Activated T-helper 2 cell treated with anti-CD3 and anti-CD28 coated beads, Interferon-gamma antibody, Interleukin-2, Interleukin-4, amounts not matched to agents 10 μg/mL and 5 μg/mL and 100 μg/mL, durations not matched to agents 14 hours and 24 hours and 36 hours (primary cell): Measurements from ENCODE around the gene ZBTB12. TPM values are rescaled to one million over a fixed set of nuclear protein-coding genes. Genes with fewer than 3 reads are reported as not detected.

ENCODE experiments used
- DNase-seq: peaks from one replicate; pipeline ENCODE4 v3.0.0; 2021; ENCODE audit warnings: low spot score
- H3K27ac Mint-ChIP-seq: one replicate; pipeline ENCODE4 v1.8.0; 2021; ENCODE audit warnings: mixed read lengths
- H3K27me3 Mint-ChIP-seq: one replicate; pipeline ENCODE4 v1.8.0; 2021; ENCODE audit warnings: low read depth, mixed read lengths
- H3K36me3 Mint-ChIP-seq: one replicate; pipeline ENCODE4 v1.8.0; 2021; ENCODE audit warnings: low read depth, mixed read lengths
- H3K4me1 Mint-ChIP-seq: one replicate; pipeline ENCODE4 v1.8.0; 2021; ENCODE audit warnings: low read depth, mixed read lengths
- H3K4me3 Mint-ChIP-seq: one replicate; pipeline ENCODE4 v1.8.0; 2021; ENCODE audit warnings: low read depth, mild to moderate bottlenecking, moderate library complexity, mixed read lengths
- H3K9me3 Mint-ChIP-seq: one replicate; pipeline ENCODE4 v1.8.0; 2021; ENCODE audit warnings: mixed read lengths
- intact Hi-C: fragments of 100-400 bp; cut with micrococcal nuclease; formaldehyde crosslinking; loops from one replicate; pipeline ENCODE4 v1.15.1; 2023
- total RNA-seq: library from RNA; stranded (reverse); gene quantifications from 2 replicates; pipeline ENCODE4 v1.2.3, GENCODE V29; 2022

ZBTB12 gene
- total RNA-seq, 1 donor from 2014 or later = 4.9 TPM

DNA sequence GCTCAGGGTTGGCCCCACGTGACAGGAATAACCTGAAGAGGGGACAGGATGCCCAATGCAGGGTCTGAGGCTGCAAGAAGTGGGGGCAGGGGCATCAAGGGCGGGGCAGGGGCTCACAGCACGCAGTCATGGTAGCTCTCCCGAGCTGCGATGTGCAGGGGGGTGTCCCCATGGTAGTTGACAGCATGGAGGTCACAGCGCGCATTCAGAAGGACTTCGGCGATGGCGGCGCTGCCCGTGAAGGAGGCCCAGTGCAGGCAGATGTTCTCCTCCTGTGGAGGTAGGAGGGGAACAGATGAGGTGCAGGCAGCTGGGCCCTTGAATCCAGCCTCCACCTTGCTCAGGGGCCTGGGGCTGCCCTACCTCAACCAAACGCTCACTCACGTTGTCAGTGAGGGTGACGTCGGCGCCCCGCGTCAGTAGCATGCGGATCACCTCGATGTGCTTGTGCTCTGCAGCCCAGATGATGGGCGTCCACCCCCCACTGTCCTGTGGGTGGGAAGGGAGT is 17.3 kb downstream of the ZBTB12 start:
- H3K27me3 Mint-ChIP-seq = no peaks in the 10 kb centered on the region
- H3K36me3 Mint-ChIP-seq = peaks cover 66% of the 10 kb centered on the region
- H3K4me1 Mint-ChIP-seq = no peaks in the 10 kb centered on the region
- H3K4me3 Mint-ChIP-seq = no peak overlapping the region
- intact Hi-C loops = no loop called here
- H3K27ac Mint-ChIP-seq = no peak overlapping the region
- H3K9me3 Mint-ChIP-seq = no peaks in the 10 kb centered on the region
- DNase-seq = no peak

DNA sequence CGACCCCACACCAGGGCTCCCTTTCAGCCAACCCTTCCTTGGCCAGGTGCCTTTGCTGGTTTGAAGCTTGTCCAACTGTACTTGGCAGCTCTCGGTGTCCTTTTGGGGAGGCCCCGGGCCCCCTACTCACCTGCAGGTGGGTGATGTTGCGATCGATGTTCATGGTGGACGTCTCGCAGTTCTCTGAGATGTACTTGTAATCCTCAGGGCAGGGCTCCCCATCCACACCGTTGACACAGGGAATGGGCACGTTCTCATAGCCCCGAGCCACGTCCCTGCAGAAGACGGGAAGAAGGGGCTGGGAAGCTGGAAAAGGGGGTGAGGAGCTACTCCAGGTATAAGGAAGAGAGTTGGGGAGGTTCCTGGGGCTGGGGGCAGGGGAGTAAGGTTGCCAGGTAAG is 18.2 kb downstream of the ZBTB12 start:
- Mint-ChIP-seq H3K36me3 (peaks cover 60% of the 10 kb centered on the region), H3K4me1 (no peaks in the 10 kb centered on the region)
- DNase-seq = no peak

DNA sequence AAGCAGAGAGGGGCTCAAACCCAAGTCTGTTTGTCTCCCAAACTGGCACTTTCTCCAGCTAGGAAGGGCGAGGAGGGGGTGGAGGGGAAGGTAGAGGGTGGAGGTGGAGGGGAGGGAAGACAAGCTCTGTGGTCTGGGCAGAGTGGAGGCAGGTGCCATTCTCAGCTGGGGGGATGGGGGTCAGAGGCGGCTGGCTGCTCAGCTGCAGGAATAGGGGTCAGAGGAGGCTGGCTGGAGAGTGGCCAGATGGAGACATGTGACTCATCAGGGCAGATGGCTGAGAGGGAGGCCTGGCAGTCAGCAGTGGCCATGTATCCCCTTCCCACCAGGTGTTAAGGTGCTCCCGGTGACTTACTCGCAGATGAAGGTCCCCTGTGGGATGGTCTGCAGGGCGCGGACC is 19.5 kb downstream of the ZBTB12 start:
- H3K27ac Mint-ChIP-seq = no peak overlapping the region
- H3K27me3 Mint-ChIP-seq = no peaks in the 10 kb centered on the region
- peaks cover 56% of the 10 kb centered on the region for H3K36me3 Mint-ChIP-seq
- no peaks in the 10 kb centered on the region for H3K4me1 Mint-ChIP-seq
- no peak for DNase-seq
- H3K9me3 Mint-ChIP-seq = no peaks in the 10 kb centered on the region
- intact Hi-C loops = no loop called here
- no peak overlapping the region for H3K4me3 Mint-ChIP-seq

More for the DNA sequence above, 18.2 kb downstream of the ZBTB12 start:
- intact Hi-C loops = no loop called here
- Mint-ChIP-seq H3K4me3 (no peak overlapping the region), H3K9me3 (no peaks in the 10 kb centered on the region), H3K27me3 (no peaks in the 10 kb centered on the region), H3K27ac (no peak overlapping the region)

DNA sequence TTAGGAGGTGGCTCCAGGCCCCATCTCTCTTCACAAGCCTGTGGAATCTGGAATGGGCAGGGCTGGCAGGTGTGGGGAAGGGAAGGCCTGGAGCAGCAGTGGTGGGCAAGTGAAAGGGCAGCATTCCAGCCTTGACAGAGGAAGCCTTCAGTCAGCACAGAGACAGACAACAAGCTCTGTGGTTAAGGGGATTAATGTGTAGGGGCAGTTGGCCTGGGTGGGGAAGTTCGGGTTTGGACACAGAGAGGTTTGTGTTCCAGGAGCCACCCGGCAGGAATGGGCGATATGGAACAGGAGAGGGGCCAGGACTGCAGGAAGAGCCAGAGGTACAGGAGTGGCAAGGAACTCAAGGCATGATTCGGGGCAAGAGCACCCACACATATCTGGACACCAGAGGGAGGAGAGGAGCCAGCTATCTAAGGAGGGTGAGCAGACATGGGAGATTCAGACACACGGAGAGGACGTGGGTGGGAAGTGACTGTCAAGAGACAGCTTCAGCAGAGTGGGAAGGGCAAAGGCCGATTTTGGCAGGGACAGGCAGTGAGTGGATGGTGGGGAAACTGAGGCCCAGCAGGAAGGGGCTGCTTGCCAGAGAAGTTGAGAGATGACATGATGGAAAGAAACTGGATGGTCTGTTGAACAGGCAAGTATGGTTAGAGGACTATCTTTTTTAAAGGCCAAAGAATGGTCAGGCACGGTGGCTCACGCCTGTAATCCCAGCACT is 20.6 kb downstream of the ZBTB12 start:
- no peak for DNase-seq
- no peaks in the 10 kb centered on the region for H3K4me1 Mint-ChIP-seq
- no peaks in the 10 kb centered on the region for H3K27me3 Mint-ChIP-seq
- no peaks in the 10 kb centered on the region for H3K9me3 Mint-ChIP-seq
- intact Hi-C loops = no loop called here
- H3K36me3 Mint-ChIP-seq = peaks cover 48% of the 10 kb centered on the region
- no peak overlapping the region for H3K4me3 Mint-ChIP-seq
- no peak overlapping the region for H3K27ac Mint-ChIP-seq

DNA sequence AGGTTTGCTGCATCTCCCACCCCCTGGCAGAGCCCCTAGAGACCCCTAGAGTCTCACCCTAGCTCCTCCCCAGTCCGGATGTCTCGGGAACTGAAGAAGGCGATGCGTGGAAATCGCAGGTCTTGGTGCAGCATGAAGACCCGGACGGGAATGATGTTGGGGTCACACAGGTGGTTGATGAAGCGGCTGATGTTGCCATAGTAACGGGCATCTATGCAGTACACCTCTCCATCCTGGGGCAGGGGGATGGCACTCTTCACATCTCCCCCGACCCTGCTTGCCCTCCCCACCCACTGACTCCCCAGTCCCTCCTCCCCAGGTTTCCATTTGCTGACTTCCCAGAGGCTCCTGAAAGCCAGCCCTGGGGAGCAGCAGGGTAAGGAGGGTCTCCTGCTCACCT is 21.3 kb downstream of the ZBTB12 start:
- no peak for DNase-seq
- Mint-ChIP-seq H3K27me3 (no peaks in the 10 kb centered on the region), H3K36me3 (peaks cover 43% of the 10 kb centered on the region), H3K27ac (no peak overlapping the region), H3K4me1 (peaks cover 2% of the 10 kb centered on the region), H3K9me3 (no peaks in the 10 kb centered on the region), H3K4me3 (no peak overlapping the region)
- intact Hi-C loops = no loop called here

DNA sequence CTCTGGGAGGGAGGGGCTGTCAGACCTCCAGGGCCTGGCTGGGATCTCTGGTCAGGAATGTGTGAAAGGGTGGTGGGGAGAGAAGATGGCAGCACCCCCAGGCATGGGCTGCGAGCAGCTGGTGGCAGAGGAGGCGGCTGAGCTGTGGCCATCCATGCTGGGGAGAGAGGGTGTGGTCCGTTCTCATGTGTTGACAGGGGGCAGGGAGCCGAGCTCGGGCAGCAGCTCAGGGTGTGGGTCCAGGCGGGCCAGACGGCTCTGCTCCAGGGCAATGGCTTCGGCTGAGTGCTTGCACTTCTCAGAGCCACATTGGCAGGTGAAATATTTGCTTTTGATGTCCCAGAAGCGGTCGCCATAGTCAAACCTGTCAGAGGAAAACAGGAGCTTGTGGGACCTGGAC is 22.0 kb downstream of the ZBTB12 start:
- Mint-ChIP-seq H3K27me3 (no peaks in the 10 kb centered on the region), H3K4me1 (peaks cover 4% of the 10 kb centered on the region), H3K27ac (no peak overlapping the region), H3K36me3 (peaks cover 36% of the 10 kb centered on the region), H3K9me3 (no peaks in the 10 kb centered on the region), H3K4me3 (no peak overlapping the region)
- intact Hi-C loops = no loop called here
- no peak for DNase-seq

DNA sequence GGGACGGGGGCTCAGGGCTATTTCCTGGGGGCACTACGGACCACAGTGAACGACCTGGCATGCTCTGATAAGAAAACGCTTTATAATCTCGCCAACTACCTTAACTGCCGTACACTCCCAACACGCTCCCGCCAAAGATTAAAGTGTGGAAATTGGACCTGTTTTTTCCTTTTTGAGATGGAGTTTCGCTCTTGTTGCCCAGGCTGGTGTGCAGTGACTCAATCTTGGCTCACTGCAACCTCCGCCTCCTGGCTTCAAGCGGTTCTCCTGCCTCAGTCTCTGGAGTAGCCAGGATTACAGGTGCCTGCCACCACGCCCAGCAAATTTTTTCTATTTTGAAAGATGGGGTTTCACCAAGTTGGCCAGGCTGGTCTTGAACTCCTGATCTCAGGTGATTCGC is 22.7 kb downstream of the ZBTB12 start:
- peaks cover 35% of the 10 kb centered on the region for H3K36me3 Mint-ChIP-seq
- intact Hi-C loops = no loop called here
- H3K4me3 Mint-ChIP-seq = no peak overlapping the region
- H3K4me1 Mint-ChIP-seq = peaks cover 4% of the 10 kb centered on the region
- no peaks in the 10 kb centered on the region for H3K27me3 Mint-ChIP-seq
- no peaks in the 10 kb centered on the region for H3K9me3 Mint-ChIP-seq
- no peak overlapping the region for H3K27ac Mint-ChIP-seq
- DNase-seq = no peak

DNA sequence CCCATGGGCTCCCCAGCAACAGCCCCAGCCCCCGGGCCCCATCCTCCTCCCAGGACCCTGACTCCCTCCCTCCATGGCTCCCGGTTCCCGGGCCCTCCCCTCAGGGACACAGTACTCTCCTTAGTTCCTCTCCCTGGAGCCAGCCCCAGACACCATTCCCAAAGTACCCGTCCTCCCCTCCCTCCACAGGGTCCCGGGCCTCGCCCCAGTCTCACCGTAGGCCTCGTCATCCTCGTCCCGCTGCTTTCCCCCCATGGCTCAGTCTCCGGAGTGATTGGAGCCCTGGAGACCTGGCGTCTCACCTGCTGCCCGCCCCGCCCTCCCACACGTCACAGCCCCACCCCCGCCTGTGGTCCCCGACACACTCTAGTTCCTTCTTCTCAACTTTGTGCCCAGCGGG is 23.2 kb downstream of the ZBTB12 start, which contains the start of gene SLC44A4:
SLC44A4 (minus strand) TSS at position 272 of the 400 bp plus-strand sequence; CDS start at position 255, 17 bp downstream.
- DNase-seq = no peak
- no peak within 1 kb of the TSS for H3K27ac Mint-ChIP-seq
- intact Hi-C loops = no loop called here
- peaks cover 35% of the 10 kb centered on the region for H3K36me3 Mint-ChIP-seq
- no peak within 1 kb of the TSS for H3K4me3 Mint-ChIP-seq
- H3K4me1 Mint-ChIP-seq = peaks cover 4% of the 10 kb centered on the region
- no peaks in the 10 kb centered on the region for H3K9me3 Mint-ChIP-seq
- H3K27me3 Mint-ChIP-seq = no peaks in the 10 kb centered on the region

DNA sequence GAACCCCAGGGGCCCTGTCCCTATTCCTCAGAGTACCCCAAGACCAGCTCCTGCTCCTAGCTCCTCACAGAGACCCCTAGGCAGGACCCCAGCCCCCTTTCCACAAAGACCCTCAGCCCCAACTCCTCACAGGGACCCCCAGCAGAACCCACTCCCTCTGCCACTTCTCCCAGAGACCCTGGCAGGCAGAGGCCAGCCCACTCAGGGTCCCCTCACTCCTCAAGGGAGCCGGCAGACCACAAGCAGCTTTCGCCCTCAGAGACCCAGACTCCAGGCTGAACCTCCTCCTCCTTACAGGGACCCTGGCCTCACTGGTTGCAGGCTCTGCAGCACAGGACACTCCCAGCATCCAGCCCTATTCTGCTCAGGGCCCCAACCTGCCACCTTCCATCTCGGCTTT is 23.7 kb downstream of the ZBTB12 start:
- peaks cover 33% of the 10 kb centered on the region for H3K36me3 Mint-ChIP-seq
- no peak for DNase-seq
- H3K4me1 Mint-ChIP-seq = peaks cover 4% of the 10 kb centered on the region
- intact Hi-C loops = no loop called here
- H3K27me3 Mint-ChIP-seq = no peaks in the 10 kb centered on the region
- no peak overlapping the region for H3K27ac Mint-ChIP-seq
- no peak overlapping the region for H3K4me3 Mint-ChIP-seq
- no peaks in the 10 kb centered on the region for H3K9me3 Mint-ChIP-seq

DNA sequence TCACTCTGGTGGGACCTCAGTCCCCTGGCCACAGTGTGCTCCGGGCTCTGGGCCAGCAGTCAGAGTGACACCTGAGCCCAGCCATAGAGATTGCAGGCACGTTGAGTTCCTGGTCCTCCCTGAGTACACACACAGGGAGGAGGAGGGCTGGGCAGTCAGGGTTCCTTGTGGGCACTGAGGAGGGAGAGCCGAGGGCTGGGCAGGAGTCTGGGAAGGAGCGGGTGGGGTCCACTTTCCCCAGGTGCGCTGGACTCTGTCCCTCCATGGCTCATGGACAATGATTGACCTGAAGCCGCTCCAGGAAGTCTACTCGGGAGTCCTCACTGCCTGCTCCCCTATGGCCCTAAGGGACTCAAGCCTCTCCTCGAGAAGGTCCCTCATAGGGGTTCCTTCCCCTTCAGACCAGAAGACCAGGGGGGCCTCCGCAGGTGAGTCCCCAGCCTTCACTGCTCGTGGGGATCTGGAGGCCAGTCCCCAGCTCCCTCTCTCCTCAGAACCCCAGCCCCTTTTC is 24.2 kb downstream of the ZBTB12 start:
- no peaks in the 10 kb centered on the region for H3K27me3 Mint-ChIP-seq
- H3K27ac Mint-ChIP-seq = no peak overlapping the region
- H3K36me3 Mint-ChIP-seq = peaks cover 28% of the 10 kb centered on the region
- peaks cover 4% of the 10 kb centered on the region for H3K4me1 Mint-ChIP-seq
- no peak for DNase-seq
- intact Hi-C loops = no loop called here
- H3K4me3 Mint-ChIP-seq = no peak overlapping the region
- H3K9me3 Mint-ChIP-seq = no peaks in the 10 kb centered on the region

DNA sequence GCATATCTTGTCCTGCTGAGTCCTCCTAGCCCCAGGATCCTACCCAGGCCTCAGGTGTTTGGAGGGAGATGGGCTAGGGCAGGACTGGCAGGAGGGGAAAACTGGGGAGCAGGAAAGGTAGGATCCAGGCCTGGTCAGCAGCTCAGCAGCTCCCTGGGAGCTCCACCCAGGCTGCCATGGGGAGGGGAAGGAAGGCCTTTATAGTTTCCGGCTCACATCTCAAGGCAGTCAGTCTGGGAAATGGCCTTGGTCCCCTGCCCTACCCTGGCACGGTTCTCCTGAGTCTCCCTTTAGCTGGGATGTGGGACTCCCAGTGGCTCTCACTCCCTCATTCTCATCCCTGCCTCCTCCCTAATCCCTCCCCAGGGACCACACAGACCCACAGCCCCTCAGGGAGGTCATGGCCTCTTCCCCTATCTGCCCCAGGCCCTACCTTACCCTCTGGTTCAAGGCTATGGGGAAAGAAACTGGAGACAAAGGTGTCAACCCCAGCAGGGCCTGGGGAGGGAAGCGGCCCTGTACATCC is 24.7 kb downstream of the ZBTB12 start:
- intact Hi-C loops = no loop called here
- H3K4me1 Mint-ChIP-seq = peaks cover 4% of the 10 kb centered on the region
- DNase-seq = no peak

DNA sequence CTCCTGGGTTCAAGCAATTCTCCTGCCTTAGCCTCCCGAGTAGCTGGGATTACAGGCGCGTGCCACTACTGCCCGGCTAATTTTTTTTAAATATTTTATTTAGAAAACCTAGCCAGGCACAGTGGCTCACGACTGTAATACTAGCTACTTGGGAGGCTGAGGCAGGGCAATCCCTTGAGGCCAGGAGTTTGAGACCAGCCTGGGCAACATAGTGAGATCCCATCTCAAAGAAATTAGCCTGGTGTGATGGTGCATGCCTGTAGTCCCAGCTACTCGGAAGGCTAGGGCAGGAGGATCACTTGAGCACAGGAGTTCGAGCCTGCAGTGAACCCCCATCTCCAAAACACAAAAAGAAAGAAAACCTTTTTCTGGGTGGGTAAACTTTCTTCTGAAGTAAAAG is 25.5 kb downstream of the ZBTB12 start:
- Mint-ChIP-seq H3K36me3 (peaks cover 18% of the 10 kb centered on the region), H3K4me3 (no peak overlapping the region), H3K27me3 (peaks cover 2% of the 10 kb centered on the region), H3K4me1 (peaks cover 4% of the 10 kb centered on the region), H3K27ac (no peak overlapping the region), H3K9me3 (no peaks in the 10 kb centered on the region)
- no peak for DNase-seq
- intact Hi-C loops = no loop called here

More for the DNA sequence above, 24.7 kb downstream of the ZBTB12 start:
- H3K27me3 Mint-ChIP-seq = no peaks in the 10 kb centered on the region
- no peaks in the 10 kb centered on the region for H3K9me3 Mint-ChIP-seq
- H3K4me3 Mint-ChIP-seq = no peak overlapping the region
- no peak overlapping the region for H3K27ac Mint-ChIP-seq
- H3K36me3 Mint-ChIP-seq = peaks cover 24% of the 10 kb centered on the region

DNA sequence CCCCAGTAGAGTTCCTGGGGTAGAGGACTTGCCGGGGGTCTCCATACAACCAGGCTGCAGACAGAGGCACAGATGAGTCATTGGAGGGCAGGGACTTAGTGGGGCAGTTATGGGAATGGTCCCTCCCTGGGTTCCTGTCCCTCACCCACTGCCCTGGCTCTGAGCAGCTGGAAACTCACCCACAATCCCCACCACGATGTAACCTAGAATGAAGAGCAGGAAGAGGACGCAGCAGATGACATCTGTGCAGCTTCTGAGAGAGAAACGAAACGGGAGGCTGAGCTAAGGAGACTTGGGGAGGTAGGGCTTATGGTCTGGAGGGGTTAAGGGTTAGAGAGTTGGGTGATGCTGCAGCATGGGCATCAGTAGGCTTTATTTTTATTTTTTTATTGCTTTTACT is 26.0 kb downstream of the ZBTB12 start:
- Mint-ChIP-seq H3K4me3 (no peak overlapping the region), H3K4me1 (peaks cover 6% of the 10 kb centered on the region), H3K36me3 (peaks cover 13% of the 10 kb centered on the region), H3K27ac (no peak overlapping the region), H3K9me3 (no peaks in the 10 kb centered on the region), H3K27me3 (peaks cover 2% of the 10 kb centered on the region)
- intact Hi-C loops = no loop called here
- DNase-seq = no peak
